ENCODE results near the gene ANKRD33B. TPM values are rescaled to one million over a fixed set of nuclear protein-coding genes. Genes with fewer than 3 reads are reported as not detected.
"Not testable (repeated sequence)": the region's sequence is repeated elsewhere in the genome, so short reads cannot be mapped to it uniquely, and the experiment has no call there.

Gene ANKRD33B
- total and polyA plus RNA-seq, 2 donors (not counting 1 experiment from before 2014, with no cell fraction given), result 7.7 to 7.8 TPM

DNA sequence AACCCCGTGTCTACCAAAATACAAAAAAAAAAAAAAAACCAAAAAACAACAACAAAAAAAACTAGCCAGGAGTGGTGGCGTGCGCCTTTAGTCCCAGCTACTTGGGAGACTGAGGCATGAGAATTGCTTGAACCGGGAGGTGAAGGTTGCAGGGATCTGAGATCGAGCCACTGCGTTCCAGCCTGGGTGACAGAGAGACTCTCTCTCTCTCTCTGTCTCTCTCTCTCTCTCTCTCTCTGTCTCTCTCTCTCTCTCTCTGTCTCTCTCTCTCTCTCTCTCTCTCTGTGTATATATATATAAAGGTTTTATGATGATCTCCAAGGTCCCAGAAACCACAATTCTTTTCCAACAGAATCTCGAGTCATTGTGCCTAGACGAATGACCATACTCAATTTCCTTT lies 18.8 kb upstream of the ANKRD33B start:
- no peaks in the 10 kb centered on the region for H3K4me1 ChIP-seq (ENCODE audit: control insufficient read depth, extremely low read depth, insufficient read depth, low read length)
- no peak overlapping the region for H3K4me3 ChIP-seq (replicated peaks in 1 of 4; ENCODE audit: control extremely low read depth in 1 of 4, insufficient read depth in 1 of 4, low read depth in 3 of 4, low read length in 4 of 4)
- peaks cover 4% of the 10 kb centered on the region for H3K27me3 ChIP-seq (ENCODE audit: control insufficient read depth, insufficient read depth, low read length)
- no peaks in the 10 kb centered on the region for H4K20me1 ChIP-seq (ENCODE audit: control insufficient read depth, extremely low read depth, insufficient read depth, low read length)
- TF ChIP-seq EZH2 (IDR thresholded peaks at IDR 0.05; ENCODE audit: low read length, missing control alignments) (no peak), CTCF (conservative IDR thresholded peaks at IDR 0.05 in 1 of 2, IDR thresholded peaks at IDR 0.05 in 1 of 2; ENCODE audit: low read depth in 1 of 2, low read length in 2 of 2) (no peak)
- H2AFZ ChIP-seq (ENCODE audit: low read length), result no peak overlapping the region
- no peaks in the 10 kb centered on the region for H3K36me3 ChIP-seq (ENCODE audit: control insufficient read depth, insufficient read depth, low read length)
- H3K9ac ChIP-seq (ENCODE audit: insufficient read depth, low read length), result no peak overlapping the region
- no peak overlapping the region for H3K27ac ChIP-seq (ENCODE audit: insufficient read depth, low read length)
- H3K9me3 ChIP-seq (ENCODE audit: control insufficient read depth, insufficient read depth, low read depth, low read length), result no peaks in the 10 kb centered on the region
- no peak for DNase-seq (ENCODE audit: low read depth in 2 of 2)
- no peaks in the 10 kb centered on the region for H3K79me2 ChIP-seq (ENCODE audit: control insufficient read depth, insufficient read depth, low read length)
- H3K4me2 ChIP-seq (ENCODE audit: extremely low read depth, insufficient read depth, low read length), result no peak overlapping the region

- H3K9me3 ChIP-seq (ENCODE audit: control insufficient read depth, insufficient read depth, low read depth, low read length), result no peaks in the 10 kb centered on the region
- TF ChIP-seq EZH2 (IDR thresholded peaks at IDR 0.05; ENCODE audit: low read length, missing control alignments), result no peak
Observed at GRCh38 chr5:10546186-10546585, 17.7 kb upstream of the ANKRD33B start.

DNA sequence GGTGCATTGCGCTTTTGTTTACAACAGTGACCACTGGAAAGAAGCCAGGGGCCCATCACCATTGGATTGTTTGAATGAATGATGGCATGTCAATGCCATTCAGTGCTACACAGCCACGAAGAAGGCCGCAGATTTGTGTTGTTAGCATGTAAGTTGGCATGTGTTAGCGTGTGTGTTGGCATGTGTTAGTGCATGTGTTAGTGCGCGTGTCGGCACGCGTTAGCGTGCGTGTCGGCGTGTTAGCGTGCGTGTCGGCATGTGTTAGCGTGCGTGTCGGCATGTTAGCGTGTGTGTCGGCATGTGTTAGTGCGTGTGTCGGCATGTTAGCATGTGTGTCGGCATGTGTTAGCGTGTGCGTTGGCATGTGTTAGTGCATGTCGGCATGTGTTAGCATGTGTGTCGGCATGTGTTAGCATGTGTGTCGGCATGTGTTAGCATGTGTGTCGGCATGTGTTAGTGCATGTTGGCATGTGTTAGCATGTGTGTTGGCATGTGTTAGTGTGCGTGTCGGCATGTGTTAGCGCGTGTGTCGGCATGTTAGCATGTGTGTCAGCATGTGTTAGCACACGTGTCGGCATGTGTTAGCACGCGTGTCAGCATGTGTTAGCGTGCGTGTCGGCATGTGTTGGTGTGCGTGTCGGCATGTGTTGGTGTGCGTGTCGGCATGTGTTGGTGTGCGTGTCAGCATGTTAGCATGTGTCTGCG lies 15.3 kb upstream of the ANKRD33B start:
- Histone ChIP-seq H3K27me3 (ENCODE audit: control insufficient read depth, insufficient read depth, low read length) (peaks cover 4% of the 10 kb centered on the region), H3K79me2 (ENCODE audit: control insufficient read depth, insufficient read depth, low read length) (no peaks in the 10 kb centered on the region), H3K4me1 (ENCODE audit: control insufficient read depth, extremely low read depth, insufficient read depth, low read length) (peaks cover 14% of the 10 kb centered on the region), H3K9ac (ENCODE audit: insufficient read depth, low read length) (no peak overlapping the region), H3K9me3 (ENCODE audit: control insufficient read depth, insufficient read depth, low read depth, low read length) (no peaks in the 10 kb centered on the region), H3K4me3 (replicated peaks in 1 of 4; ENCODE audit: control extremely low read depth in 1 of 4, insufficient read depth in 1 of 4, low read depth in 3 of 4, low read length in 4 of 4) (no peak overlapping the region), H3K27ac (ENCODE audit: insufficient read depth, low read length) (no peak overlapping the region), H2AFZ (ENCODE audit: low read length) (no peak overlapping the region), H3K36me3 (ENCODE audit: control insufficient read depth, insufficient read depth, low read length) (no peaks in the 10 kb centered on the region), H3K4me2 (ENCODE audit: extremely low read depth, insufficient read depth, low read length) (no peak overlapping the region), H4K20me1 (ENCODE audit: control insufficient read depth, extremely low read depth, insufficient read depth, low read length) (no peaks in the 10 kb centered on the region)
- TF ChIP-seq CTCF (conservative IDR thresholded peaks at IDR 0.05 in 1 of 2, IDR thresholded peaks at IDR 0.05 in 1 of 2; ENCODE audit: low read depth in 1 of 2, low read length in 2 of 2), result no peak
- TF ChIP-seq EZH2 (IDR thresholded peaks at IDR 0.05; ENCODE audit: low read length, missing control alignments), result no peak
- no peak for DNase-seq (ENCODE audit: low read depth in 2 of 2)

More at GRCh38 chr5:10546186-10546585, 17.7 kb upstream of the ANKRD33B start:
- no peak overlapping the region for H3K4me2 ChIP-seq (ENCODE audit: extremely low read depth, insufficient read depth, low read length)
- no peaks in the 10 kb centered on the region for H3K79me2 ChIP-seq (ENCODE audit: control insufficient read depth, insufficient read depth, low read length)
- H2AFZ ChIP-seq (ENCODE audit: low read length), result no peak overlapping the region
- H3K27me3 ChIP-seq (ENCODE audit: control insufficient read depth, insufficient read depth, low read length), result peaks cover 4% of the 10 kb centered on the region
- no peak overlapping the region for H3K4me3 ChIP-seq (replicated peaks in 1 of 4; ENCODE audit: control extremely low read depth in 1 of 4, insufficient read depth in 1 of 4, low read depth in 3 of 4, low read length in 4 of 4)
- no peak overlapping the region for H3K27ac ChIP-seq (ENCODE audit: insufficient read depth, low read length)
- H3K36me3 ChIP-seq (ENCODE audit: control insufficient read depth, insufficient read depth, low read length), result no peaks in the 10 kb centered on the region
- peaks cover 3% of the 10 kb centered on the region for H3K4me1 ChIP-seq (ENCODE audit: control insufficient read depth, extremely low read depth, insufficient read depth, low read length)
- H3K9ac ChIP-seq (ENCODE audit: insufficient read depth, low read length), result no peak overlapping the region
- no peak for DNase-seq (ENCODE audit: low read depth in 2 of 2)
- no peaks in the 10 kb centered on the region for H4K20me1 ChIP-seq (ENCODE audit: control insufficient read depth, extremely low read depth, insufficient read depth, low read length)

- not testable (repeated sequence) for H3K27ac ChIP-seq (ENCODE audit: insufficient read depth, low read length); H2AFZ ChIP-seq (ENCODE audit: low read length); DNase-seq (ENCODE audit: low read depth in 2 of 2); H3K79me2 ChIP-seq (ENCODE audit: control insufficient read depth, insufficient read depth, low read length); H3K4me2 ChIP-seq (ENCODE audit: extremely low read depth, insufficient read depth, low read length); H3K9ac ChIP-seq (ENCODE audit: insufficient read depth, low read length); H3K27me3 ChIP-seq (ENCODE audit: control insufficient read depth, insufficient read depth, low read length); H3K9me3 ChIP-seq (ENCODE audit: control insufficient read depth, insufficient read depth, low read depth, low read length); H3K36me3 ChIP-seq (ENCODE audit: control insufficient read depth, insufficient read depth, low read length); H3K4me3 ChIP-seq (replicated peaks in 1 of 4; ENCODE audit: control extremely low read depth in 1 of 4, insufficient read depth in 1 of 4, low read depth in 3 of 4, low read length in 4 of 4); H4K20me1 ChIP-seq (ENCODE audit: control insufficient read depth, extremely low read depth, insufficient read depth, low read length)
- peaks cover 14% of the 10 kb centered on the region for H3K4me1 ChIP-seq (ENCODE audit: control insufficient read depth, extremely low read depth, insufficient read depth, low read length)
Observed at GRCh38 chr5:10549123-10549514, 14.8 kb upstream of the ANKRD33B start.

Measured in fibroblast of lung (primary cell).